HEK293 (cell line): ENCODE results near the gene DCAF4.

Source experiments
- CTCF ChIA-PET: fragments of 350-600 bp; formaldehyde crosslinking; extraction: SDS; loops from one replicate; lab custom pipeline; 2021; ENCODE audit warnings: antibody characterized with exemption; lab: Yijun Ruan, JAX
- POLR2A ChIA-PET: fragments of 300-600 bp; formaldehyde crosslinking; extraction: SDS; loops from one replicate; lab custom pipeline; 2020; ENCODE audit warnings: antibody characterized with exemption, inconsistent platforms; lab: Yijun Ruan, JAX
- H3K27ac ChIP-seq: fragments of 200-500 bp; sonication (Bioruptor generic); 2 replicates; pipeline ENCODE4 v1.5.1; 2014; ENCODE audit warnings: low read depth, low read length, control low read depth, inconsistent platforms; ENCODE audit errors: extremely low read depth
- H3K36me3 ChIP-seq, 2 experiments: fragments of 200-500 bp in 1 of 2; sonication (Bioruptor generic) in 1 of 2; 1 replicate in 1 of 2; 2 replicates in 1 of 2; pipeline ENCODE4 v1.5.1; 2014 to 2017; ENCODE audit warnings: inconsistent platforms in 2 of 2, low read length in 2 of 2; ENCODE audit not compliant: control insufficient read depth in 2 of 2, insufficient read depth in 1 of 2
- H3K4me1 ChIP-seq: fragments of 200-500 bp; sonication (Bioruptor generic); 2 replicates; pipeline ENCODE4 v1.5.1; 2014; ENCODE audit warnings: mild to moderate bottlenecking, low read length, inconsistent platforms; ENCODE audit not compliant: control insufficient read depth, insufficient read depth
- H3K4me3 ChIP-seq: 2 replicates; pipeline ENCODE4 v1.5.1; 2011; ENCODE audit warnings: low read depth, mild to moderate bottlenecking, control low read depth, low read length, moderate library complexity
- H3K9me3 ChIP-seq: fragments of 200-500 bp; sonication (Bioruptor generic); 2 replicates; pipeline ENCODE4 v1.5.1; 2014; ENCODE audit warnings: low read depth, low read length, inconsistent platforms; ENCODE audit not compliant: control insufficient read depth, insufficient read depth
- GFI1B ChIP-seq: fragments of 450-650 bp; formaldehyde crosslinking; IDR thresholded peaks from 2 replicates; pipeline ENCODE4 v1.5.1; 2016; ENCODE audit warnings: missing biosample characterization, missing genetic modification characterization
- GLIS2 ChIP-seq: fragments of 450-650 bp; formaldehyde crosslinking; IDR thresholded peaks from 2 replicates; pipeline ENCODE4 v1.5.1; 2016; ENCODE audit warnings: missing biosample characterization, missing genetic modification characterization
- KLF1 ChIP-seq: fragments of 450-650 bp; formaldehyde crosslinking; IDR thresholded peaks from 2 replicates; pipeline ENCODE4 v1.5.1; 2016; ENCODE audit warnings: missing biosample characterization, missing genetic modification characterization
- KLF7 ChIP-seq: fragments of 450-650 bp; formaldehyde crosslinking; IDR thresholded peaks from 2 replicates; pipeline ENCODE4 v1.5.1; 2016; ENCODE audit warnings: missing biosample characterization, missing genetic modification characterization, borderline replicate concordance
- OVOL3 ChIP-seq: fragments of 450-650 bp; formaldehyde crosslinking; IDR thresholded peaks from 2 replicates; pipeline ENCODE4 v1.5.1; 2016; ENCODE audit warnings: missing biosample characterization, missing genetic modification characterization
- PATZ1 ChIP-seq: fragments of 450-650 bp; formaldehyde crosslinking; IDR thresholded peaks from 2 replicates; pipeline ENCODE4 v1.5.1; 2016; ENCODE audit warnings: missing biosample characterization, missing genetic modification characterization
- RBAK ChIP-seq: fragments of 450-650 bp; formaldehyde crosslinking; IDR thresholded peaks from 2 replicates; pipeline ENCODE4 v1.5.1; 2016; ENCODE audit warnings: missing biosample characterization, missing genetic modification characterization
- WT1 ChIP-seq: fragments of 450-650 bp; formaldehyde crosslinking; IDR thresholded peaks from 2 replicates; pipeline ENCODE4 v1.5.1; 2016; ENCODE audit warnings: missing biosample characterization, missing genetic modification characterization
- YY2 ChIP-seq: fragments of 450-650 bp; formaldehyde crosslinking; IDR thresholded peaks from 2 replicates; pipeline ENCODE4 v1.5.1; 2016; ENCODE audit warnings: missing biosample characterization, missing genetic modification characterization
- ZBTB11 ChIP-seq: fragments of 450-650 bp; formaldehyde crosslinking; conservative IDR thresholded peaks from 2 replicates; pipeline ENCODE4 v1.5.1; 2016; ENCODE audit warnings: low read depth, missing biosample characterization, missing genetic modification characterization
- ZBTB17 ChIP-seq: fragments of 450-650 bp; formaldehyde crosslinking; IDR thresholded peaks from 2 replicates; pipeline ENCODE4 v1.5.1; 2016; ENCODE audit warnings: missing biosample characterization, missing genetic modification characterization
- ZEB2 ChIP-seq: fragments of 450-650 bp; formaldehyde crosslinking; IDR thresholded peaks from 2 replicates; pipeline ENCODE4 v1.5.1; 2016; ENCODE audit warnings: missing biosample characterization, missing genetic modification characterization
- ZFP41 ChIP-seq: fragments of 450-650 bp; formaldehyde crosslinking; IDR thresholded peaks from 2 replicates; pipeline ENCODE4 v1.5.1; 2016; ENCODE audit warnings: missing biosample characterization, missing genetic modification characterization, borderline replicate concordance
- ZIC2 ChIP-seq: fragments of 450-650 bp; formaldehyde crosslinking; IDR thresholded peaks from 2 replicates; pipeline ENCODE4 v1.5.1; 2016; ENCODE audit warnings: missing biosample characterization, missing genetic modification characterization
- ZNF132 ChIP-seq: fragments of 450-650 bp; formaldehyde crosslinking; IDR thresholded peaks from 2 replicates; pipeline ENCODE4 v1.5.1; 2017; ENCODE audit warnings: missing biosample characterization, missing genetic modification characterization, borderline replicate concordance
- ZNF16 ChIP-seq: fragments of 450-650 bp; formaldehyde crosslinking; IDR thresholded peaks from 2 replicates; pipeline ENCODE4 v1.5.1; 2016; ENCODE audit warnings: low read depth, missing biosample characterization, missing genetic modification characterization
- ZNF2 ChIP-seq: fragments of 450-650 bp; formaldehyde crosslinking; IDR thresholded peaks from 2 replicates; pipeline ENCODE4 v1.5.1; 2016; ENCODE audit warnings: missing biosample characterization, missing genetic modification characterization
- ZNF24 ChIP-seq: fragments of 450-650 bp; formaldehyde crosslinking; IDR thresholded peaks from 2 replicates; pipeline ENCODE4 v1.5.1; 2016; ENCODE audit warnings: missing biosample characterization, missing genetic modification characterization
- ZNF335 ChIP-seq: fragments of 450-650 bp; formaldehyde crosslinking; conservative IDR thresholded peaks from 2 replicates; pipeline ENCODE4 v1.5.1; 2016; ENCODE audit warnings: missing biosample characterization, missing genetic modification characterization
- ZNF629 ChIP-seq: fragments of 450-650 bp; formaldehyde crosslinking; IDR thresholded peaks from 2 replicates; pipeline ENCODE4 v1.5.1; 2017; ENCODE audit warnings: missing biosample characterization, missing genetic modification characterization
- TF ChIP-seq, protein P1 (sequence below): fragments of 450-650 bp; formaldehyde crosslinking; IDR thresholded peaks from 2 replicates; pipeline ENCODE4 v1.5.1; 2016; ENCODE audit warnings: missing biosample characterization, missing genetic modification characterization
- TF ChIP-seq, protein P2 (sequence below): fragments of 450-650 bp; formaldehyde crosslinking; IDR thresholded peaks from 2 replicates; pipeline ENCODE4 v1.5.1; 2016; ENCODE audit warnings: missing biosample characterization, missing genetic modification characterization
- TF ChIP-seq, protein P3 (sequence below): fragments of 450-650 bp; formaldehyde crosslinking; IDR thresholded peaks from 2 replicates; pipeline ENCODE4 v1.5.1; 2016; ENCODE audit warnings: missing biosample characterization, missing genetic modification characterization
- TF ChIP-seq, protein P4 (sequence below): fragments of 450-650 bp; formaldehyde crosslinking; IDR thresholded peaks from 2 replicates; pipeline ENCODE4 v1.5.1; 2016; ENCODE audit warnings: missing biosample characterization, missing genetic modification characterization

Gene DCAF4

DNA sequence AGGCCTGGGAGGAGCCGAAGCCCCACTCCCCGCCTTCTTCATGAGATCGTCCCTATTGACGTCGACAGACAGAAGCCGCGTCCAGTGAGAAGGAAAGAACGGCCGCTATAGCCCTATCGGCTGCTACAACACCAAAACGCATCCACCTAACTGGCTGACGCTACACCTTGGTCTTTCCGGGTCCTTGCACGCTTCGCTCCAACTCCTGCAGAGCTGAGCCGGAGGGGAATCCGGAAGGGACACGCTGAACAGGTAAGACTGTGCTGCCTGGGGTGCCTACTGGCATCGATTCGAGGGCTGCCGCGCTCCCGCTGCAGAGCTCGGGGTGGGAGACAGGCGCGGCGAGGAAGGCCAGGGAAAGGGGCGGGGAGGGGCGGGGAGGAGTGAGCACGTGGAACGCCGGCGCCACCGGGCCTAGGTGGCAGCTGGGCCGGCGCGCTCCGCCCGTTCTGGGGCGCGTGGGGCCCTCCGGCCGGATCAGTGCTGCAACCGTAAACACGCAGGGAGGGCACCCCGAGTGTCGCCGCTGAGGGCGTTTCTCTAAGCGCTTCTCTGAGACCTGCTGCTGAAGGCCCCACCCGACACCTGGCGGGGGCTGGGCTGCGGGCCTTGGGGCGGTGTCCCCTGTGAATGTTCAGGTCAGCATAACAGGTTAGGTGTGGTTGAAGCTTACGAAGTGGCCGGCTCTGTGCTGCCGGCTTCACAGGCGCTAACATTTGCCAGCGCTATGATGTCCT, at the start of gene DCAF4:
DCAF4 (plus strand) TSS at position 173 of the 737 bp plus-strand sequence. CDS start 11,515 bp downstream, outside the sequence.
- Histone ChIP-seq H3K36me3 (peaks cover 0 to 4% of the 10 kb centered on the region in 2 experiments; a peak in 2 of 3 replicates), H3K4me3 (peak within 1 kb of the TSS; percentile 79), H3K27ac (peak within 1 kb of the TSS; percentile 69), H3K9me3 (no peaks in the 10 kb centered on the region), H3K4me1 (no peaks in the 10 kb centered on the region)
- POLR2A ChIA-PET = interaction anchor here (0.6 to 1.8 kb wide), 4 partner anchors 19 to 191 kb away, joined by 3 to 7 read pairs (median 4); partner anchors contain the start of genes DPF3 and RBM25
- CTCF ChIA-PET = interaction anchor here (0.6 to 1.7 kb wide), 2 partner anchors 22 to 365 kb away, joined by 3 to 7 read pairs; no protein-coding TSS in a partner anchor
- 0 out of 2 replicates have a peak, but pooled peaks have one; percentile 14 for TF ChIP-seq ZNF629 (tag by site-specific recombination)
- peak; percentile 75; the same call in 1 of the 2 replicates for TF ChIP-seq PATZ1 (tag by site-specific recombination)
- 0 out of 2 replicates have a peak, but pooled peaks have one; percentile 43 for TF ChIP-seq ZNF24 (tag by site-specific recombination)
- peak; percentile 86 for TF ChIP-seq ZBTB17 (tag by site-specific recombination)
- TF ChIP-seq ZNF16 = no peak
- peak; percentile 95 for TF ChIP-seq ZNF335 (tag by site-specific recombination)
- TF ChIP-seq, protein P1, sequence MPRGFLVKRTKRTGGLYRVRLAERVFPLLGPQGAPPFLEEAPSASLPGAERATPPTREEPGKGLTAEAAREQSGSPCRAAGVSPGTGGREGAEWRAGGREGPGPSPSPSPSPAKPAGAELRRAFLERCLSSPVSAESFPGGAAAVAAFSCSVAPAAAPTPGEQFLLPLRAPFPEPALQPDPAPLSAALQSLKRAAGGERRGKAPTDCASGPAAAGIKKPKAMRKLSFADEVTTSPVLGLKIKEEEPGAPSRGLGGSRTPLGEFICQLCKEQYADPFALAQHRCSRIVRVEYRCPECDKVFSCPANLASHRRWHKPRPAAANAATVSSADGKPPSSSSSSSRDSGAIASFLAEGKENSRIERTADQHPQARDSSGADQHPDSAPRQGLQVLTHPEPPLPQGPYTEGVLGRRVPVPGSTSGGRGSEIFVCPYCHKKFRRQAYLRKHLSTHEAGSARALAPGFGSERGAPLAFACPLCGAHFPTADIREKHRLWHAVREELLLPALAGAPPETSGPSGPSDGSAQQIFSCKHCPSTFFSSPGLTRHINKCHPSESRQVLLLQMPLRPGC (tag by site-specific recombination) = no peak
- TF ChIP-seq, protein P2, sequence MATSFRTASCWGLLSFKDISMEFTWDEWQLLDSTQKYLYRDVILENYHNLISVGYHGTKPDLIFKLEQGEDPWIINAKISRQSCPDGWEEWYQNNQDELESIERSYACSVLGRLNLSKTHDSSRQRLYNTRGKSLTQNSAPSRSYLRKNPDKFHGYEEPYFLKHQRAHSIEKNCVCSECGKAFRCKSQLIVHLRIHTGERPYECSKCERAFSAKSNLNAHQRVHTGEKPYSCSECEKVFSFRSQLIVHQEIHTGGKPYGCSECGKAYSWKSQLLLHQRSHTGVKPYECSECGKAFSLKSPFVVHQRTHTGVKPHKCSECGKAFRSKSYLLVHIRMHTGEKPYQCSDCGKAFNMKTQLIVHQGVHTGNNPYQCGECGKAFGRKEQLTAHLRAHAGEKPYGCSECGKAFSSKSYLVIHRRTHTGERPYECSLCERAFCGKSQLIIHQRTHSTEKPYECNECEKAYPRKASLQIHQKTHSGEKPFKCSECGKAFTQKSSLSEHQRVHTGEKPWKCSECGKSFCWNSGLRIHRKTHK (tag by site-specific recombination) = no peak
- TF ChIP-seq ZNF132 = no peak
- TF ChIP-seq, protein P3, sequence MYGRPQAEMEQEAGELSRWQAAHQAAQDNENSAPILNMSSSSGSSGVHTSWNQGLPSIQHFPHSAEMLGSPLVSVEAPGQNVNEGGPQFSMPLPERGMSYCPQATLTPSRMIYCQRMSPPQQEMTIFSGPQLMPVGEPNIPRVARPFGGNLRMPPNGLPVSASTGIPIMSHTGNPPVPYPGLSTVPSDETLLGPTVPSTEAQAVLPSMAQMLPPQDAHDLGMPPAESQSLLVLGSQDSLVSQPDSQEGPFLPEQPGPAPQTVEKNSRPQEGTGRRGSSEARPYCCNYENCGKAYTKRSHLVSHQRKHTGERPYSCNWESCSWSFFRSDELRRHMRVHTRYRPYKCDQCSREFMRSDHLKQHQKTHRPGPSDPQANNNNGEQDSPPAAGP (tag by site-specific recombination) = 0 out of 2 replicates have a peak, but pooled peaks have one; percentile 64
- peak; percentile 75; the same call in 1 of the 2 replicates for TF ChIP-seq GLIS2 (tag by site-specific recombination)
- TF ChIP-seq RBAK (tag by site-specific recombination) = no peak
- peak; percentile 86; the same call in 1 of the 2 replicates for TF ChIP-seq KLF7 (tag by site-specific recombination)
- TF ChIP-seq, protein P4, sequence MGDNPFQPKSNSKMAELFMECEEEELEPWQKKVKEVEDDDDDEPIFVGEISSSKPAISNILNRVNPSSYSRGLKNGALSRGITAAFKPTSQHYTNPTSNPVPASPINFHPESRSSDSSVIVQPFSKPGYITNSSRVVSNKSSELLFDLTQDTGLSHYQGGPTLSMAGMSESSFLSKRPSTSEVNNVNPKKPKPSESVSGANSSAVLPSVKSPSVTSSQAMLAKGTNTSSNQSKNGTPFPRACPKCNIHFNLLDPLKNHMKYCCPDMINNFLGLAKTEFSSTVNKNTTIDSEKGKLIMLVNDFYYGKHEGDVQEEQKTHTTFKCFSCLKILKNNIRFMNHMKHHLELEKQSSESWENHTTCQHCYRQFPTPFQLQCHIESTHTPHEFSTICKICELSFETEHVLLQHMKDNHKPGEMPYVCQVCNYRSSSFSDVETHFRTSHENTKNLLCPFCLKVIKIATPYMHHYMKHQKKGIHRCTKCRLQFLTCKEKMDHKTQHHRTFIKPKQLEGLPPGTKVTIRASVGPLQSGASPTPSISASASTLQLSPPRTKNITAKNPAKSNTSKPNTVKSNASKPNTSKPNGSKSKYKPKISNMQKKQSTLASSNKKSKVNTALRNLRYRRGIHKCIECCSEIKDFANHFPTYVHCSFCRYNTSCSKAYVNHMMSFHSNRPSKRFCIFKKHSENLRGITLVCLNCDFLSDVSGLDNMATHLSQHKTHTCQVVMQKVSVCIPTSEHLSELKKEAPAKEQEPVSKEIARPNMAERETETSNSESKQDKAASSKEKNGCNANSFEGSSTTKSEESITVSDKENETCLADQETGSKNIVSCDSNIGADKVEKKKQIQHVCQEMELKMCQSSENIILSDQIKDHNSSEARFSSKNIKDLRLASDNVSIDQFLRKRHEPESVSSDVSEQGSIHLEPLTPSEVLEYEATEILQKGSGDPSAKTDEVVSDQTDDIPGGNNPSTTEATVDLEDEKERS (tag by site-specific recombination) = no peak
- peak; percentile 67 for TF ChIP-seq ZIC2 (tag by site-specific recombination)
- 0 out of 2 replicates have a peak, but pooled peaks have one; percentile 41 for TF ChIP-seq ZEB2 (tag by site-specific recombination)
- TF ChIP-seq KLF1 (tag by site-specific recombination) = peak; percentile 89
- no peak for TF ChIP-seq YY2 (tag by site-specific recombination)
- peak; percentile 32; the same call in 1 of the 2 replicates for TF ChIP-seq WT1
- TF ChIP-seq ZFP41 (tag by site-specific recombination) = no peak
- TF ChIP-seq GFI1B (tag by site-specific recombination) = no peak
- TF ChIP-seq OVOL3 (tag by site-specific recombination) = peak; percentile 16; the same call in 1 of the 2 replicates
- TF ChIP-seq ZNF2 = peak; percentile 69; the same call in 1 of the 2 replicates
- TF ChIP-seq ZBTB11 (tag by site-specific recombination) = peak; percentile 86
